IPS-11a (cell line): ENCODE measurements around the gene CCDC13.

Experiments used
- H3K4me3 ChIP-seq: one replicate; pipeline ENCODE4 v1.5.1; 2013; ENCODE audit warnings: low read depth, low read length, control low read depth

Gene CCDC13

DNA sequence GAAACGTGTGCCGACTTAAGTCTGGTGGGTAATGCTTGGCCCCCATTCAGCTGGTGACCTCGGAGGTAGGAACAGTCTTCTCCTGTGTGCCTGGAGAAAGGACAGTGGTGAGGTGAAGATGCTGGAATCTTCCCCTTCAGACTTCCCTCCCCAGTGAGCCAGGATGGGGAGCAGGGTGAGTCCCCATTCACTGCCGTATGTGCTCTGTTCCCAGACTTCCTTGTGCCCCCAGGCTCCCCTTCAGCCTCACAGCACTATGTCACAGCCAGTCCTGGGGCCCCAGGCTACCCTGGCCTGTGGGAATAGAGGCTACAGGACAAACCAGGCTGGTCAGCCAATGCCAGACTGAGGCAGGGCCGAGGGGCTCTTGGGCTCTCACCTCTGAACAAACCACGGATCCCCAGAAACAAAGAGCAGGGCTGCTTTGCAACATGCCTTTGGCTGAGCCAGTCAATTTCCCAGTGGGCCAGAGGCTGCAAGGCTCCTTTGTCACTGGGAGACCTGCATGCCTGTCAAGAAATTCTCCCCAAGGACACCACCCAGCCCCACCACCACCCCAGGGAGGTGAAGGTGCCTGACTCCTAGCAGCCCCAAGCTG, 38.7 kb downstream of the CCDC13 start:
- H3K4me3 ChIP-seq = no peak overlapping the region

DNA sequence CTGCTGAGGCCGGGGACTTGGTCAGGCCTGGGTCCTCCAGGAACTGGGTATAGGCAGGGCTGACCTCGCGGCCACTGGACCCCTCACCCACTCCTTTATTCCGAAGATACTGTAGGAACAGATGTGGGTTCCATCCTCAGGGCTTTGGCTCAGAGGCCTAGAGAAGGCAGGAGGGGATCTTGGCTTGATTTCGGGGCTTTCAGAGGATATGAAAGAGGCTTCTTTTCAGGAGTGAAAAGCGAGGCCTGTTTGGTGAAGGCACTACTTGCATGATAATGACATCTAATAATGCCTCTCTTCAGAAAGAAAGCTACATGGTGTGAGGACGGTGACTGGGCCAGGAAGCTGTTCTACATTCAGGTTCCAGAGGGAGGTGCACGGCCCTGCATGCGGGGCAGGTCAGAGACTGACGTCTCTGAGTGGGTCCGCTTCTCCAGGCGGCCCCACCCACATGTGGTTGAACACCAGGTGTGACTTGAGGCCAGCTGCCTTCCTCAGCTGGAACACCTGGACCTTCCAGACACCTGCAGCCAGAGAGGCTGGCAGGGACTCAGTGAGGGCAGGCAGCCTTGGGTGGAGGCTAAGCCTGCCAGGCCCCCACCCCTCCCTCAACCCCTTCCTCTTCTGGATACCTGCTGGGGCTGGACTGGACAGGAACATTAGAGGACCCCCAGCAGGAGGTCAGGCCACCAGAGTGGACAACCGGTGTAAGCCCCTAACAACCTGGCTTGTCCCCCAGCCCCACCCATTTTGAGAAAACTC, 39.4 kb downstream of the CCDC13 start:
- H3K4me3 ChIP-seq = no peak overlapping the region

DNA sequence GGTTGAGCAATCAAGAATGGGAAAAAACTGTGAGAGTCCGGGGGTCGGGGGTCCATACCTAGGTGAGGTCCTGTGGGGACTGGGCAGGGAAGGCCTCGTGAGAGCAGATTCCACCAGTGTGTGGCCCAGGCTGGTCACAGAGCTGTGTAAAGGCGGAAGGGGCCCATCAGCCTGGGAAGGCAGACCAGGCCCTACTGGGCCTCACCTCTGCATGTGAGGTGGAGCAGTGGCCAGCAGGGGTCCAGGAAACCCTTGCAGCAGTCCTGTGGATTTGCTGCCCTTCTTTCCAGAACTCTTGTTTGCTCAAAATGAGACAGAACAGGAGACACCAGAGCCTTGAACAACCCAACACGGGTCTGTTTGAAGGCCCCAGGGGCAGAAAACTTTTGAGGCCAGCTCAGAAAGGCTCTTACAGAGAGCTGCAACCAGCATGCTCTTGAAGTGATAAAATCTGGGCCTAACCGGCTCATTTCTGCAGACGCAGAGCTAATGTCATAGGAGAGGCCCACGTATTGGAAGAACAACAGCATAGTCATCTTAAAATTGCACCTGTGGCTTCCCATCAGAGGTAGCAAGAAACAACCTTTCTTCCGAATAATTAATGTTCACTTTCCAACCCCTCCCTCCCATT, 40.1 kb downstream of the CCDC13 start:
- no peak overlapping the region for H3K4me3 ChIP-seq

DNA sequence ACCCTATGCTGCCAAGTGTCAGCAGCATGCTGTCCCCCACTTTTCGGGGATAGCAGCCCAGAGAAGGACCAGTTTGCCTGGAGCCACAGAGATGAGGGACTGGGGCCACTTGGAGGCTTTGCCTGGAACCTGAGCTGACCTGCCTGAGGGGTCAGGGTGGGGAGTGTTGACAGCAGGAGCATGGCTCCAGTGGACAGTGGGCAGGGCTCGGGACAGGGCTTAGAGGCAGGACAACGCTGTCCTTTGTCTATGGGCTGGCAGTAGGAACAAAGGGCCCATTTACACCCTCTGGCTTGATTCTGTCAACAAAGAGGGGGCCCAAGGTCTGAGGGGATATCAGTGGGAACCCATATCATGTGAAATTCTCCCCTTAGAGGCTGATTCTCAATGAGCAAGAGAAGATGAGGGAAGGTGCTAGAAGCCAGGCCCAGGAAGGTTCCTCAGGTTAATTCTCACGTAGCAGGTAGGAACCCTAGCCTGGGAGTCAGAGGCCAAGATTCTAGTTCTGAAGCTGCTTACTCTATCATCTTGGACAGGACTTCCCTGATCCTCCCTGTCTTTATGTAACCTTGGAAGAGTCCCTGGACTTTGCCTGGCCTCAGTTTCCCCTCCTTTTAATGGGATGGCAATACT, 40.7 kb downstream of the CCDC13 start:
- no peak overlapping the region for H3K4me3 ChIP-seq

DNA sequence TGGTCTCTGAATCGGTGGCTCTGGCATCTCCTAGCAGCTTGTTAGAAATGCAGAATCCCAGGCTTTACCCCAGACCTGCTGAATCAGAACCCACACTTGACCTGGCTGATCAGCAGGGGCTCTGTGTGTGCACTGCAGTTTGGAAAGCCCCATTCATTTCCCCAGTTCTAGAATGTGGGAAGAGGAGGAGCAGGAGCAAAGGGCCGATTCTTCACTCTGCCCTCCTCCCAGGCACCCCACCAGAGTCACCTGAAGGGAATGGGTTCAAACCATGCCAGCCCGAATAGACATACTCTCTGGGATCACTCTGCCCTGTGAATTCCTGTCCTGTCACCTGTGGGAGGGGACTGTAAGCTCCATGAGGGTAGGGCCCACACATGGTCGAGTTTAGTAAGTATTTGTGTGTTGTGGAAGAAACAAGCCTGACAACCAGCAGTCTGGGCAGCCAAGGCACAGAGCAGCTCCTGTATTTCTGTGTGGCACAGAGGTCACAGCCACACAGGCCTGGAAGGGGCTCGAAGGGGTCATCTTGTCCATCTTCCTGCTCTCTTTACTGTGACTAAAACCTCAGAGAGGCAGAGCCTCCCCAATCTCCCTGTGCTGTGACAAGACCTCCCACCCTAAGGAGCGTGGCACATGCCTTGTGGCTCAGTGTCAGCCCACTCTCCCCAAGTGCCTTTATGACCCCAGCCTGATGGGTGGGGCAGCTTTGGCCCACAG, 41.4 kb downstream of the CCDC13 start:
- no peak overlapping the region for H3K4me3 ChIP-seq

DNA sequence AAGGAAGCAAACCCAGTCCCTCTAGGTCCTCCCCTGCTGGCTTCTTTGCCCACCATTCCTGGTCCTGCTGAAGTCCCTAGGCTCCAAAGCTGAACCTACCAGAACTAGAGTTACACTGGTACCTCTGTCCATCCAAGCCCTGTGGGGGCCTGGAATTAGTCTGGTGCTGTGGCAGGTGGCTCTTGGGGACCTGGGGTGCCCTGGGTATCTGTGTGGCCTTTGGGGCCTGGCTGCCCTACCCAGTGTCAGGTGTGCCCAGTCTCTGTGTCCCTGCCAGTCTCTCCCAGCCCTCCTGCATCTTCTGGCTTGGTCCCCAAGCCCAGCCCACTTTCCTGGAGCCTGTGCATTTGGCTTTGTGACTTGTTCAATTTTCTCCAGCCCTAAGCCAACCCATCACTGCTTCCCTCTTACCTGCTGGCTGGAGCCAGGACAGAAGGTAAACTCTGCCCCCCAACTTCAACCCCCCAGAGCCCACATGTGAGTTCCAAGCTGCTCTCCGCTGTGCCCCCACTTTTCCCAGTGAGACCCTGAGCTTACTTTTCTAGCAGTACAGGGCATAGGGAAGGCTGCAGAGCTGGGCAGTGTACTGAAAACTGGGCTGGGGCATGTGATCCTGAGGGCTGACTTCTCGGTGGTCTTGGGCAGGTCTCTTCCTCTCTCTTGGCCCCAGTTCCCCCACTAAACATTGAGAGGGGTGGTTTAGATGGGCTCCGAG, 42.2 kb downstream of the CCDC13 start:
- H3K4me3 ChIP-seq = no peak overlapping the region

DNA sequence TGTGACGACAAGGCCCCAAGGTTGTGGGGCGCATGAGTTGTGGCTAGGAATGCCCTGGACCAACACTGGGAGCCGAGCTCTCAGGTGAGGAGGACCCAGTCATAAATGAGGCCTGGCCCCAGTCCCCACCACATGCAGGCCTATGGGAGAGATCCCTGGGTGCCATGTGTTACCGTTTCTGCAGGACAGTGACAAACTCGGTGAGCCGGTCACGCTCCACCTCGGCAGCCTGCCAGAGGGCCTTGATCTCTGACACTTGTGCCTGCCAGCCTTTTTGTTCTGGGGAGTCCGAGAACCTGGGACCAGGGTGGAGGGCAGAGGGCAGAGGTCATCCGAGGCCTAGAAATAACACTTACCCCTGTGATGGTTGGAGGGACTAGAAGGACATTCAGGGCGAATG, 42.8 kb downstream of the CCDC13 start:
- no peak overlapping the region for H3K4me3 ChIP-seq

DNA sequence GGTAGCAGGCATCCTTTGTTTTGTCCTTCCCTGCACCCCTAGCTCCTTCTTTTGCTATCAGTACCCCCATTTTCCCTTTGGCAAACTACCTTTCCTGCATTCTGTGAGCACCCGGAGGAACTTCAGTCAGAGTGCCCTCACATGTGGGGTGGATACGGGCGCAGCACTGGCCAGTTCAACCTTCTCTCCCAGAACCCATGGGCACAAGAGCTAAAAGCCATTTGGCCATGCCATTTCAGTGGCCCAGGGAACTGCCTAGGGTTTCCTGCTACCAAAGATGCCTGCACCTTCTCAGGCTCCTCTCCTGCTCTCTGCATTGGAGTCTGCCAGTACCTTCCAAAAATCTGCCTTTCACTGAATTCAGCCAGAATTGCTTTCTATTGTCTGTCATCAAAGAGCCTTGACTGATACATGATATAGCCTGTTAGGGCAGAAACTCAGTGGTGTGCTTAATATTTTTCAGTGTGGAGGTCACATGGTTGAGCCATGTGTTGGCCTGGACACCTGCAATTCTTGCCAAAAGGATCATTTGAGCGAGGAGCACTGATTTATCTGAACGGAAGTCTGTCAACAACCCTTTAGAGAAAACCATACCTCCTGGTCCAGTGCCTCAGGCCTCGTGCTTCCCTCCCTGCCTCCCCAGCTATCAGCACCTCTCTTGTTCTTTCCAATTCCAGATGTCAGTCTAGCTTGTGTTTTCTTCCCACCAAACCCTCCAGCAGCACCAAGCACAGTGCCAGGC, 43.5 kb downstream of the CCDC13 start:
- H3K4me3 ChIP-seq = no peak overlapping the region

DNA sequence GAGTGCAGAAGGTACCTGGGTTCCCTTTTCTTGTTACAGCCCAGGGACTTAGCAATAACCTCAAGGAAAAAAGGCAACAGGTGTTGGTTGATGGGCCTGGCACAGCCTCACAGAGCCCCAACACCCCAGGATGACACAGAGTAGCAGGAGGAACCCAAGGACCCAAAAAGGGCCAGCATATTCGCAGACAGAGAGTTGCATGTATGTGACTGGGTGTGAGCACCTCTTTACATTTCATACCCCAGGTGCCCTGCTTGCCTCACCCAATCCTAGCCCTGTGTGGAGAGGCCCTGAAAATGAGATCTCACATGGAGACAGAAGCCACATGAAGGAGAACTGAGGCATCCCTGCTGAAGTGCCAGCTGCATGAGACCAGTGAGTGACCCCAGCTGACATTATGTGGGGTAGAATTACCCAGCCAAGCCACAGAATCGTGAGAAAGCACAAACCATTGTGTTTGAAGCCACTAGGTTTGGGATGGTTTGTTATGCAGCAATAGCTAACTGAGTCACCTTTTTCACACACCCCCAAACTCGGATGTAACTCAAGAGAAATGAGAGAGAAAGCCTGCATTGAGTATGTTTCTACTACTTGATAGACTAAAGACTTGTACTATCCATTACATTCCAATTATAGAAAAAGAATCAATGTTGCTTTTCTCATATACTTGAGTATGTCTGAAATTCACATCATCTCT, 44.2 kb downstream of the CCDC13 start:
- no peak overlapping the region for H3K4me3 ChIP-seq

DNA sequence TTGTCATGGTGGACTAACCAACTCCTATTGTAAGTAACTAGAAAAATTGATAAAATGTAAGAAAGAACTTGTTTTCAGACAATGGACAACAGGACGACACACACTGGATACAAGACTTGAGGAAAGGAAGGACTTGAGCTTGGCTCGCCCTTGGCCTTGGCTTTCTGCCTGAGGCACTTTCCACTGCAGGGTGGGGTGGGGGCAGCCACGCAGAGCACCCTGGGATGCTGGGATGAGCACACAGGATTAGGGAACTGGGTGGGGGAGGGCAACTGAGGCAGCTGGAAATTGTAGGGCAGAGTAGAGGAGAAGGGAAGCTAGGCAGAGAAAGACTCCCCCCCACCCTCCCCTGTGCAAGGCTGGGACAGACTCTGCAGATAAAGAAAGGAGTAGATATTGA, 45.0 kb downstream of the CCDC13 start:
- H3K4me3 ChIP-seq = no peak overlapping the region

DNA sequence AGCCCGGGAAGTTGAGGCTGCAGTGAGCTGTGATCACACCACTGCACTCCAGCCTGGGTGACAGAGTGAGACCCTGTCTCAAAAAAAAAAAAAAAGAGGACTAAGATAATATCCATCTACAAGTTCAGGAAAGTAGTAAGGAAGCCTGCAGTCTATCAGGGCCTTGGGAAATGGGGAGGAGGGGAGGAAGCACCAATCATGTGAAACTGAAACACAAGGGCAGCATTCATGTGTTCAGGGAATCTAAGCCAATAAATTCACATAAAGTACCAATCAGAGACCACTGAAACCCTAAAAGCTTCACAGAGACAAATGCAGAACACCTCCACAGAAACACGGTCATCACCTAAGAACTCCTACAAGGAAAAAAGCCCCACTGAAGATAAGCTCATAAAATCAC, 47.6 kb downstream of the CCDC13 start:
- no peak overlapping the region for H3K4me3 ChIP-seq

DNA sequence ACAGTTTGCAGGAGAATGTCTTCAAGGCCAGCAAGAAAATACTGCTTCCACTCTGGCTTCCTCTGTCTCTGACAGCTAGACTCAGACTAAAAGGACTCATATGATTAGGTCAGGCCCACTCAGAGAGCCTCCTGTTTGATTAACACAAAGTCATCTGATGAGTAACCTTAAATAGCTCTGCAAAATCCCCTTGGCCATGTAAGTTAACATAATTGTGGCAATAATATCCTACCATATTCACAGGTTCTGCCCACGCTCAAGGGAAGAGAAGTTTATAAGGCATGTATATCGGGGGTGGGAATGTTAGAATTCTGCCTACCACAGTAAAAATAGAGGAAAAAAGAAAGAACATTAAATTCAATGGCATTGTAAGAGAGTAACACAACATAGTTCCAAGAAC, 49.8 kb downstream of the CCDC13 start:
- no peak overlapping the region for H3K4me3 ChIP-seq
